Body of pancreas (tissue), 4 donors: ENCODE measurements around the gene UBR1.

Experiments
- POLR2A ChIP-seq, 3 donors: fragments of 450-650 bp; IDR thresholded peaks; one replicate each; pipeline ENCODE4 v1.6.1; 2016; ENCODE audit warnings: antibody characterized with exemption in 3 of 3, mild to moderate bottlenecking in 2 of 3
- TF ChIP-seq, protein P1 (sequence below), 7 experiments: fragments of 450-650 bp in 4 of 7; fragments of 200-600 bp in 3 of 7; sonication (generic) in 3 of 7; IDR thresholded peaks; one replicate each; pipeline ENCODE4 v1.5.1; 2016 to 2019; ENCODE audit warnings: antibody characterized with exemption in 7 of 7

DNA sequence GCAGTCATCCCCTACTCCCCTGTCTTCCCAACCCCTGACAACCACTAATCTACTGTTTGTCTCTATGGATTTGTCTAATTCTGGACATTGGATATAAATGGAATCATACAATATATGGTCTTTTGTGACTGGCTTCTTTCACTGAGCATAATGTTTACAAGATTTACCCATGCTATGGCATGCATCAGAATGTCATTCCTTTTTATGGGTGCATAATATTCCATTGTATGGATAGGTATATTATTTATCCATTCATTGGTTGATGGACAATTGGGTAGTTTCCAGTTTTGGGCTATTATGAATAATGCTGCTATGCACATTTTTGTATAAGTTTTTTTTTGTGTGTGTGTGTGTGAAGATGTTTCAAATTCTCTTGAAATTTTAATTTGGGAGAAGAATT, 168.7 kb downstream of the UBR1 start:
- TF ChIP-seq, protein P1, sequence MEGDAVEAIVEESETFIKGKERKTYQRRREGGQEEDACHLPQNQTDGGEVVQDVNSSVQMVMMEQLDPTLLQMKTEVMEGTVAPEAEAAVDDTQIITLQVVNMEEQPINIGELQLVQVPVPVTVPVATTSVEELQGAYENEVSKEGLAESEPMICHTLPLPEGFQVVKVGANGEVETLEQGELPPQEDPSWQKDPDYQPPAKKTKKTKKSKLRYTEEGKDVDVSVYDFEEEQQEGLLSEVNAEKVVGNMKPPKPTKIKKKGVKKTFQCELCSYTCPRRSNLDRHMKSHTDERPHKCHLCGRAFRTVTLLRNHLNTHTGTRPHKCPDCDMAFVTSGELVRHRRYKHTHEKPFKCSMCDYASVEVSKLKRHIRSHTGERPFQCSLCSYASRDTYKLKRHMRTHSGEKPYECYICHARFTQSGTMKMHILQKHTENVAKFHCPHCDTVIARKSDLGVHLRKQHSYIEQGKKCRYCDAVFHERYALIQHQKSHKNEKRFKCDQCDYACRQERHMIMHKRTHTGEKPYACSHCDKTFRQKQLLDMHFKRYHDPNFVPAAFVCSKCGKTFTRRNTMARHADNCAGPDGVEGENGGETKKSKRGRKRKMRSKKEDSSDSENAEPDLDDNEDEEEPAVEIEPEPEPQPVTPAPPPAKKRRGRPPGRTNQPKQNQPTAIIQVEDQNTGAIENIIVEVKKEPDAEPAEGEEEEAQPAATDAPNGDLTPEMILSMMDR (IDR thresholded peaks at IDR 0.05): no peak
- TF ChIP-seq POLR2A (IDR thresholded peaks at IDR 0.05): no peak
